HG02588 (cell line): Measurements from ENCODE around the gene MOB2.

Experiments used
- ATAC-seq: cut with Tn5 transposase; IDR thresholded peaks from one replicate; pipeline ENCODE4 v1.9.1; 2021; ENCODE audit warnings: mild to moderate bottlenecking, moderate library complexity; ENCODE audit not compliant: unreplicated experiment

MOB2 gene, protein sequence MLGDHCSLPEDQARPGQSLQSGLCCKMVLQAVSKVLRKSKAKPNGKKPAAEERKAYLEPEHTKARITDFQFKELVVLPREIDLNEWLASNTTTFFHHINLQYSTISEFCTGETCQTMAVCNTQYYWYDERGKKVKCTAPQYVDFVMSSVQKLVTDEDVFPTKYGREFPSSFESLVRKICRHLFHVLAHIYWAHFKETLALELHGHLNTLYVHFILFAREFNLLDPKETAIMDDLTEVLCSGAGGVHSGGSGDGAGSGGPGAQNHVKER

DNA sequence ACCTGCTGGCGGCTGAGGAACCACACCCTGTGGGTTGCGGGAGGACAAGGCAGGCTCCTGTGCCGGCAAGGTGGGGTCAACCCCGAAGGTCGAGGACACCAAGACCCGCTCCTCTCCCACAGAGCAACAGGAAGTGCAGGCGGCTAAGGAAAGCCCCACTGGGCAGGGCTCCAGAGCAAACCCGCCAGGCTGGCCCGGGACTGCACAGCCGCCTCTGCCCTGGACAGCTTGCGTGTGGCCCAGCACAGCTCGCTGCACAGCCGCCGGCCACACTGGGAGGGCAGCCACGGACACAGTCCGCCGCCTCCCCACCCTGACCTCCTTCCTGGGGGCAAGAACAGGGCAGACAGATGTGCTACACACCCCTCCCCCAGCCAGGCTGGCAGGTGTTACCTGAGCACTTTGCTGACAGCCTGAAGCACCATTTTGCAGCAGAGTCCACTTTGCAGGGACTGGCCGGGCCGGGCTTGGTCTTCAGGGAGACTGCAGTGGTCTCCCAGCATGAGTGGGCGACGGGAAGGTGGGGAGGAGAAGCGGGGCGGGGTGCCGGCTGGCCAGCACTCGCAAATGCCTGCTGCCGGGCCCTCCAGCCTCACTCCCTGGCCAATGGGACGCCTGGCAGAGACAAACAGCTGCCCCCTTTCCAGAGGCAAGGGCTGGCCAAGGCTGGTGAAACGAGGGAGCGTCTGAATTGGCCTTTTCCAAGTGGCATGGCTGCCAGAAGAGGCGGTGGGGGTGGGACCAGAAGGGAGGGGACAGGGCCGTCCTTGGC lies at the start of gene MOB2:
Gene MOB2, minus strand, starts transcription at position 726 of the 772 bp plus-strand sequence. Its CDS starts 223 bp downstream, at position 503.
- no peak for ATAC-seq

DNA sequence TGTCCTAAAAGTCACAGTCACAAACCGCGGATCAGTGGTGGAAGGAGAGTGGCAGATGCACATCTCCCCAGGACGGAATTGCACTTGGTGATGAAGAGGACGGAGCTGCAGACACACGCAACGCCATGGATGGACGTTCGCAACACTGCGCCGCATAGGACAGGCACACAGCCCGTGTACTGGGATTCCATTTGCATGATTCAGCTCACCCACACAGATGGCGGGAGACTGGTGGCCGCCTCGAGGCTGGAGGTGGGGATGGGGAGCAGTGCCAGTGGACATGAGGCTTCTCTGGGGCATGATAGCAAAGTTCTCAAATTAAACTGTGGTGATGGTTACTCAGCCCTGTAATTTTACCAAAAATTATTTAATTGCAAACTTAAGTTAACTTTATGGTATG lies 48.1 kb upstream of the MOB2 start:
- ATAC-seq, result no peak

DNA sequence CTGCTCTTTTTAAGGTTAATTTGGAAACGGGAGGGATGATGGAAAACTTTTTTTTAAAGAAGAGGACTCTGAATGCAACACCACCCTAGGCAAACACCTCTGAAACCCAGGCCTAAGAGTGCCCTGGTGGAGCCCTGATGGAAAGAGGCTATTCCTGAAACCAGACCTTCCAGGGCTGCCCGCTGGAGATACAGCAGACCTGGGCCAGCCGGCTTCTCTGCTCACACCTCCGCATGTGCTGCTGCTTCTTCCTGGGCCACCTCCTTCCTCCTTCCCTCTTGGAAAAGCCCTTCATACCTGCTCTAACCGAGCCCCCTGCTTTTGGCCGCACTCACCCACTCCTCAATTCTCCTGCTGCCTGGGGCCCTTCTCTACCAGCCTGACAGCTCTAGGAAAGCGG lies 47.6 kb upstream of the MOB2 start:
- ATAC-seq, result no peak

DNA sequence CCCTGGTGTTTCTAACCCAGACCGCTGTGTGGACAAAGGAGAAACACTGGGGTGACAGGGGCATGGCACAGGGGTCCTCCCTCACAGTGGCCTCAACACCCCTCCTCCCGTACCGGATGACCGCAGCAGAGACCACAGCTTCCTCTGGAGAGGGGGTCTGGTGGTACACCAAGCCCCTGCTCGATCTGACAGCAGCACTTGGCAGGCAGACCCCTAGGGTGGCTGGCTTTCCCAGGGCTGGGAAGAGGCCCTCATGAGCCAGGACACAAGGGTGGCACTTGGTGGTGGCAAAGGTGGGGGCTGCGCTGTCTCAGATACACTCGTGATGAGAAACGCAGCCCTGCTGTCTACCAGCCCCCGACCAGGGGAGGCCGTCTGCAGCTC lies 46.8 kb upstream of the MOB2 start:
- ATAC-seq, result no peak

DNA sequence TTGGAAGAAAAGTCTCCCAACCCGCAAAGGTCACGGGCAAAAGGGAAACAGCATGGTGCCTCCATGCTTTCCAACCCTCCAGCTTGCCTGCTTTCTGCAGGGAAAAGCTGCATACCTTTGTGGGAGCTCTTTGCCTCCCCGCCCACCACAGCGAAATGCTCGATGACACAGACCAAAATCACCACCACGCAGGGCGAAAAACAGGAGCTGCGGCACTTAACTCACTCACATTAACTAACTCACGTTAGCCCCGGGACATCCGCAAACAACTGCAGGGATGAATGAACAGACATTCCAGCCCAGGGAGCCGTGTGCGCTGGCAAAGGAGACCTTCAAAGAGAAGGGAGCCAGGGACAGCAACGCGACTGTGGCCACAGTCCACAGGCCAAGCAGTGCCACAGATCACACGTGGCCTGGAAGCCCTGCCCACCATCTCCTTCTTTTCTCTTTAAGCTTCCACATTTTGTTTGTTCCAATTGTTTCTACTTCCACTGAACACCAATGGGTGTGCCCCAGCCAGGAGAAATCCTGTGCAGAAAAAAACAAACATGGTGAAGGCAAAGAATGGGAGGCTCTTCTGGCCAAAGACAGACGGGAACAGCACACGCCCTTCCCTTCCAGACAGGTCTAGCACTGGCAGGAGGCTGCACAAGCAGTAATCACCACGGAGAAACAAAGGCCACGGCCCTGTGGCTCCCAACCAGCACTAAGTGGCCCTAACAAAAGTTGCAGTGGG lies 46.2 kb upstream of the MOB2 start:
- ATAC-seq, result no peak

DNA sequence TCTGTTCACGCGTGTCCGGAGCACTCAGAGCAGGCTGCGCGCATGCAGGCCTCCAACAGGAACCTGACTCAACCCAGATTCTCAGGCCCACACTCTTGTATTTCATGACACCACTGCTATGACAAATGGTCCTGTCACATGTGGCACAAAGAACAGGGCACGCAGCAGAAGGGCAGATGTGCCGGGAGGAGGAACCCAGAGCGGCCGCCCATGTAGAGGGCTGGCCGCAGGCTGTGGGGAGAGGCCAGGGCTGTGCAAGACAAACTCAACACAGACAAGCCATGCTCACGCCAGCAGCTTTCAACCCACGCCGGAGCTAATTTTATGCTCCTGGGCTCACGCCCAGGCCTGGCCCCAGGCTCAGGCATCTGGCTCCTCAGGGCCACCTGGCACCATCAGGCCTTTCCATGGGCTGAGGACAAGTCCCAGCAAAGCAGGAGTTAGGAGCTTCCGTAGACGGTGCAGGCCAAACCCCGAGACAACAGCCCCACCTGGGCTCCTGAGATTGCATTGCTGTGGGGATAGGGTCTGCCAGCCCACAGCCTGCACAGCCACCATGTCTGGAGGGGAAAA lies 45.5 kb upstream of the MOB2 start:
- ATAC-seq, result no peak

DNA sequence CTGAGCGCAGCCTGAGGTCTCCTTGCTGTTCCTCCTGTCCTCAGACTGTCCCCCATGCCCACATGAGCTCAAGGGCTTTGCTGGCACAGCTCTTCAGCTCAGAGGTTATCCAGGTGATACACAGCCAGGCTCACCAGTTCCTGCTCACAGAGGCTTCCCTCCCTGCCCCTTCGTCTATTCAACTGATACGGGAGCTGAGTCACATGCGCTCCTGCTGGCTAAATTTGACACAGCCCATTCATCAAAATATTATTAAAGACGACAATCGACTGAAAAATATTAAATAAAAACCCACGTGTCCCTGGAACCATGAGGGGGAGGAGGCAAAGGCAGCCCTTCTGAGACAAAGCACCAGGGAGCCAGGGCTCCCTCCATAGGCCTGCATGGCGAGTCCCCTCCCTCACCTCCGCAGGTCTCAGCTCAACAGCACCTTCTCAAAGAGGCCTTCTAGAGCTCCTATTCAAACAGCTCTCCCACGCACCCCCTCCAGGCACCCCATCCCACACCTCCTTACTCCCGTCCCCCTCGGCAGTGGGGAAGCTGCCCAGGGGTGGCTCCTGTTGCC lies 45.0 kb upstream of the MOB2 start:
- no peak for ATAC-seq

DNA sequence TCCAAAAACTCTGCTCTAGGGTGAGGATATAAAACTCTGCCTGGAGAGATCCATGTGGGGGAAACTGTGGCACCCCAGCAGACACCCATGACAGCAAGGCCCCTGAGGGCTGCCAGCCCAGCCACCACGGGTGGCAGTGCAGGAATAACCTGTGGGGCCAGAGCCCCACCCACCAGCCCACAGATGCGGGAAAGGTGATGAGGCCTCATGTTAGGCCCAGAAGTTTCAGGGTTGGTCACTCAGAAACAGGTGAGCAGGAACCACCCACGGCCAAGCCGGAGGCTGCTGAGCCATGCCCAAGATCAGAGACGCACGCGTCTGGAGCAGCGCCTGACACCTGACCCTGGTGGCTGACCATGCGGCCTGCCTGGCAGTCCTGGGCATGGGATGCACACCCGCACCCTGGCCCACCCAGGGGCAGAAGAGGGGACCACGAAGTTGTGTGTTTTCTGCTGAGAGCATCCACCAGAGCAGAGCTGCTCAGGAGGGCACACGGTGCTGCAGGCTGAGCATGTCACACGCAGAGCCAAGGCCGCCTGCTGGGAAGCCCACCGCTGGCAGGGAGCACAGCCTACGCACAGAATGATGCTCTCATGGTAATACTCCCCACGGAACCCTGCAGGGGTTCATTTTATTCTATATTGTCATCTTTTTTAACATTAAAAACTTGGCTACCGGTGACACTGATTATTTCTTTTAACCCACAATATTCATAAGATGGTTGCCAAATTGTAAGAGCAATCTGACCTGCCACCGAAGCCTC lies 44.3 kb upstream of the MOB2 start:
- no peak for ATAC-seq

DNA sequence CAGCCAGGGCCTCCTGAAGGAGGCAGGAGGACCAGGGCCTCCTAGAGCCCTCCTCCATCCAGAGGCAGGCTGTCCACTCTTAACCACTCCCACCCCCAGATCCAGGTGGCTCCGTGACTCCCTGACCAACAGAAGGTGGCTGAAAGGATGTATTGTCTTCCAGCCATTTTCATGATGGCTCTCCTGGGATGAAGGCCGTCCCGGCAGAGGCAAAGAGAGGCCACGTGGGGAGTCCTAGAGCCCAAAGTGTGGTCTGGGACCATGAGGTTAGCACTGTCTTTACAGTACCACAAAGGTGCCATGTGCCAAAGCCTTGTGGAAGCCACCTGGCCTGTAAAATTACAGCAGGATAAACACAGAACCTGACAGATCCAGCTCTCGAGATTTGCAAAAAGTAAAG lies 43.2 kb upstream of the MOB2 start:
- no peak for ATAC-seq

DNA sequence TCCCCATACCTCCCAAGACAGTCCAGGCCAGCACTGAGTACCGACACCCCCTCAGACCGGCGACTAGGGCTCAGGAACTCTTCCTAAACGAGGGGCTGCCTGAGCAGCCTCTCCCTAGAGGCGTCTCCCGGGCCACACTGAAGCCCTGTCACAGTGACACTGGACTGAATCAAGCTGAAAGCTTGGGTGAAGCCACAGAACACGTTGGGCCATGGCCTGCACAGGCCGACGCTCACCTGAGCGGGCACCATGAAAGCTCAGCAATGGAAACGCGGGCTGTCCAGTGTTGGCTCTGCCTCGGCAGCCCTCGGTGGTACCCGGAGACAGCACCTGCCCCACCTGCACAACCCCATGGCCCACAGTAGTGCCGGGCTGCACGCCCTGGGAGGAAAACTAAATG lies 42.7 kb upstream of the MOB2 start:
- no peak for ATAC-seq

DNA sequence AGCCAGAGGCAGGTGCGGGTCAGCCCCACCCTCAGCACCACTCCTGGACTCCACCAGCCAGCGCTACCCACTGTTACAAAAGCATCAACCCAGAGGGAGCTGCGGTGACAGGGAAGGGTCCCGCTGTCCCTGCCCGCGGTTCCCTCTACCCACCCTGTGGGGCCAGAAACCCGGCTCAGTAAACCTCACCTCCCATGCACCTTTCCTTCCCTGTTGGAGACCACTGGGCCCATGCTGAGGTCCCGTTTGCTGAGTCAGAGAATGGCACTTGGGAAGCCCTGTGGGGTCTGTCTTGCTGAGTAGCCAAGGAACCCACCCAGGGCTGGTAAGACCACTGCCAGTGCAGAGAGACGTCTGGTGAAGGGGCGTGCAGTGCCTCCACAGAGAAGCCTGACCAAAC lies 42.1 kb upstream of the MOB2 start:
- no peak for ATAC-seq

DNA sequence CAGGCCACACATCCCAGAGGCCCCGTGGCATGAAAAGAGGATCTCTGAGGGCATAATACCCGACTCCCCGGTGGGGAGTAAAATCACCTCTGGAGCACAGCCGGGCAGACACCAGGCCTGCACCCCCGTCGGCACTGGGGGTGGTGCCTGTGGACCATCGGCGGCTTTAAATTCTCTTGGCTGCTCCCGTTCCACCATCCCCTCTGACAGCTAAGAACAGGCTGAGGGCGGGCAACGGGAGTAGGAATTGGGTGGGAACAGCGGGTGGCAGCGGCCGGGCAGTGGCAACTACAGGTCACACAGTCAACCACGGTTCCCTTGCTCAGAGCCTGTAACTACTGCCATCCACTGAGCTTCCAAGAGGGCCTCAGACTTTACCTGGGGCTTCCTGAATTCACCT lies 40.2 kb upstream of the MOB2 start:
- ATAC-seq, result no peak

DNA sequence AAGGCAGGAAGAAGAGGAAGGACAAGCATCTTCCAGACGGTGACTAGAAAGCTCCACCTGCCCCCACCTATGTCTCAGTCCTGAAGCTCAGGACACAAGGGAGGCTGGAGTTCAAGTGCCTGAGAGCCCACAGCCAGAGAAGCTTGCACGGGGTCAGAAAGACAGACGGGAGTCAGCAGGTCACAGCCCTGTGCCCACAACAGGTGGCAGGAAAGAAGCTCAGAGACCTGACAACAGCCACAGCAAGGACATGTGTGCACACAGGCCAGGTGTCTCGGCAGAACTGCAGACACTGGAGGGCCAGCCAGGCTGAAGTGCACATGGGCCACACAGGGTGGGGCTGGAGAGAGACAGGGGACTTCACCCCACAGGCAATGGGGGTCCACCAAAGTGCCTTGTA lies 37.2 kb upstream of the MOB2 start:
- ATAC-seq, result no peak

DNA sequence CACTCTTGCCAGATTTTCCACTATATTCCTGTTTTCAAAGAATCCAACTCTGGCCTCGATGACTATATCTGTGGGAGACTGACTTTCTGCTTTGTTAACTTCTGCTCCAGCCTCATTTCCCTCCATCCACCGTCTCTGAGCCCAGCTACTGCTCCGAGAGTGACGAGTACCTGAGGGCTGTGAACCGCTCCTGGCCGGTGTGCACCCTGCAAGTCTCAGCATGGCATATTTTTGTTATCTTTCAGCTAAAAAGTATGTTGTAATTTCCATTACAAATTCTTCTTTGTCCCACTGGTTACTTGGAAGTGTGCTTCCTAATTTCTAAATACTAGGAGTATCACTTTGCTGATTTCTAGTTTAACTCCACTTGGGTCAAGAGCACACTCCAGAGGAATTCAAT lies 36.5 kb upstream of the MOB2 start:
- ATAC-seq, result no peak

DNA sequence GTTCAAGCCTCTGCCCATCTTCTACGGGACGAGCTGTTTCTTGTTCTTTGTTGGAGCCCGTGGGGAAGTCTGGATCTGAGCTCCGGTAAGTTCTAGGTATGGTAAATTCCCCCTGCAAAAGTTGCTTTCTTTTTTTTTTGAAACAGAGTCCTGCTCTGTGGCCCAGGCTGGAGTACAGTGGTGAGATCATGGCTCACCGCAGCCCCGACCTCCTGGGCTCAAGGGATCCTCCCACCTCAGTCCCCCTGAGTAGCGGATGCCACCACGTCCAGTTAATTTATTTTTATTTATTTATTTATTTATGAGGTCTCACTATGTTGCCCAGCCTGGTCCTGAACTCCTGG lies 35.5 kb upstream of the MOB2 start:
- ATAC-seq, result no peak

DNA sequence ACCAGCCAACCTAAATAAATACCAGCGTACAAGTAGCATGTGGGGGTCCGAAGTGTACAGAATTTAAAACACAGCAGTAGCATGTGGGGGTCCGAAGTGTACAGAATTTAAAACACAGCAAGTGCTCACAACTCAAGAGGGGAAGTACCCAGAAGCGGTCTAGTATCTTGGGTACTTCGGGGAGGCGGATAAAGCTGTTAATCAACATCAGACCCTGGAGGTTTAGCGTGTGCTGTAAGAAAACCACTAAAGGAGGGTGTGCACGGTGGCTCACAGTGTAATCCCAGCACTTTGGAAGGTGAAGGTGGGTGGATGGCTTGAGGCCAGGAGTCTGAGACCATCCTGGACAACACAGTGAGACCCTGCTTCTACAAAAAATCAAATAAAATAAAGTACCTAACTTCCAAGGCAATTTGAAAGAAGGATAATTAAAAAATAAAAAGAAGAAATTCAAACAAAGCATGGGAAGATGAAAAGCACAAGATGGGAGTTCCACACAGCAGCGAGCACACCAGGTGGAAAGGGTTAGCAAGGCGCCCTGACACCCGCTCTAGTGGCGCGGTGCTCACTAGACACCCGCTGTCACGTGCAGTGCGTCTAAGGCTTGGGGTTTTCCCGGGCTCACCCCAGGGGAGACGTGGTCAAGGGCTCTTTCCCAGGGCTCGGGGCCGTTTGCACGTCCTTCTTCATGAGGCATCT lies 35.0 kb upstream of the MOB2 start:
- peak; percentile 70 for ATAC-seq

DNA sequence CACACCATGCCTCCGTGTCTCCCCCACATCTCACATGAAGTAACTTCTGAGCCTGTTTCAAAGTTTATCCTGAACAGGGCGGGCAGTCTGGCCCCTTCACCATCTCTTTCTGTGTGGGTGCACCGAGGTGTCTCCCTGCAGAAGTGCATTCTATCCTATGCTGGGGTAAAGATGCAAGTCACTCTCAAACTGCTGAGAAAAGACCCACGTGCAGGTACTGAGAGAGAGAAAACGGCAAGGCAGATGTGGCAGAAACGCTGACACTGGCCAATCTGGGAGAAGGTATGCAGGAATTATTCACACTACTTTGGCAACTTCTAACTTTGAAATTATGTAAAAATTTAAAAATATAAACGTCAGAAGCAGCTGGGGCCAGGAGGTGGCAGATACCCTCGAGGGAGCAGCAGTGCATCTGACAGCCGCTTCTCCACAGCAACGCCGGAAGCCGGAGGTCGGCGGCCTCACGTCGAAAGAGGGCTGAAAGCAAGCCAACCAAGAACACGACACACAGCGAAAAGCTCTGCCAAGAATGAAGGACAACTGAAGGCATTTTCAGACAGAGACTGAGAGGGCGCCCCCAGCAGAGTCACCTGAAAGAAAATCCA lies 34.2 kb upstream of the MOB2 start:
- ATAC-seq, result no peak

DNA sequence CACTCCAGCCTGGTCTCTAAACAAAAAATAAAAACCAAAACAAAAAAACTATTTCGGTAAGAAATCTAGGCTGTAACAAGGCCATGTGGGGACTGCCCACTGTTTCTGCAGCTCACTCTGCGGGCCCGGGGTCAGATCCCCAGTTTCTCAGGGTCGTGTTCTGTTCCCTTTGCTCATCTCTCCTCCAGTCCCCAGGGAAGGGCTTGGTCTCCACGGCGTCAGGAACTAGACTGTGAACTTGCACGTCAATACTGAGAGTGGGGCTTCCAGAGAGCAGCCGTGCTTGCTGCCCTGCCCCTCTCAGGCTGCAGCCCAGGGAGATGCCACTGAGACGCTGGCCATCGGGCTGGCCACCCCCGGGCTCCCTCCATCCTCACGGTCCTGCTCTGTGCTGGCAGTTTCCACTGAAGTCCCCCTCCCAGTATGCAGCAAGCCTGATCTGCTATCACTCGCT lies 33.7 kb upstream of the MOB2 start:
- ATAC-seq, result no peak
